GM18907 (cell line): ENCODE measurements around the gene CD93.

Source experiments
- ATAC-seq: cut with Tn5 transposase; IDR thresholded peaks from one replicate; pipeline ENCODE4 v1.9.1; 2021; ENCODE audit warnings: mild to moderate bottlenecking, moderate library complexity; ENCODE audit not compliant: unreplicated experiment

Gene CD93

GRCh38 chr20:23061734-23062561 lies 24.2 kb downstream of the CD93 start:
- ATAC-seq = no peak

DNA sequence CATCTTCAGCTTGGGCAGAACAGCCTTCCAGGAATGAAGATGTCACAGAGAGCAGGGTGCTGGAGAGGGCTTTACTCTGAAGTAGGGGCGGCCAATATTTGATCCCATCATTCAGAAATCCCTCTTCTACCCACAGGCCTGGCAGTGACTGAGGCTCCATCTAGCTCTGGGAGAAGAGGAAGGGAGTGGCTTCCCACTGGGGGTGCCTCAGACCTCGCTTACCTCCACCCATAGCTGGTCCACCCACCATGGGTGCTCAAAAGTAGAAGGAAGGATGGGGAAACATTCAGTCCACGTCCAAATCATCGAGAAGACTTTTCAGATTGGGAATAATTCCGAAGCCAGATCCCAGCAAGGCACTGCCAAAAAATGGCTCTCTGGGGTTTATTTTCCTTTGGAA lies 24.9 kb downstream of the CD93 start:
- ATAC-seq = no peak

- no peak for ATAC-seq
These were observed 25.5 kb downstream of the CD93 start for GRCh38 chr20:23060629-23061028.

GRCh38 chr20:23059846-23060245 lies 26.3 kb downstream of the CD93 start:
- no peak for ATAC-seq

GRCh38 chr20:23059001-23059400 lies 27.1 kb downstream of the CD93 start:
- ATAC-seq = no peak

DNA sequence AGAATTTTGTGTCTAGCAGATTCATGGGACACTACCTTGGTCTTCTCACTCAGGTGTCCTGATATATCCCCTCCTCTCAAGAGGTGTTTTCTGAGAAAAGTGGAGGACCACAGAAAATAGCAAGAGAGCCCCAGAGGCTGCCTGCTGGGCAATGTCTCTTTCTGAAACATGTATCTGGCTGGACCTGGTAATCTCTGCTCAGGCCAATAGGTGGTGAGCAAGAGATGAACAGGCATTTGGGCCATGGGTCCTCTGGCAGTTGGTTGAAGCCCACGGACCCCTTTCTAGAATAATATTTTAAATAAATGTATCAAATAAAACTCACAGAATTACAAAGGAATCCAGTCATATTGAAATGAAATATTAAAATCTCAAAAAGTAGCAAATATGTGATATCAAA lies 27.9 kb downstream of the CD93 start:
- no peak for ATAC-seq

- ATAC-seq = no peak
These were observed 33.2 kb downstream of the CD93 start for GRCh38 chr20:23052904-23053303.

DNA sequence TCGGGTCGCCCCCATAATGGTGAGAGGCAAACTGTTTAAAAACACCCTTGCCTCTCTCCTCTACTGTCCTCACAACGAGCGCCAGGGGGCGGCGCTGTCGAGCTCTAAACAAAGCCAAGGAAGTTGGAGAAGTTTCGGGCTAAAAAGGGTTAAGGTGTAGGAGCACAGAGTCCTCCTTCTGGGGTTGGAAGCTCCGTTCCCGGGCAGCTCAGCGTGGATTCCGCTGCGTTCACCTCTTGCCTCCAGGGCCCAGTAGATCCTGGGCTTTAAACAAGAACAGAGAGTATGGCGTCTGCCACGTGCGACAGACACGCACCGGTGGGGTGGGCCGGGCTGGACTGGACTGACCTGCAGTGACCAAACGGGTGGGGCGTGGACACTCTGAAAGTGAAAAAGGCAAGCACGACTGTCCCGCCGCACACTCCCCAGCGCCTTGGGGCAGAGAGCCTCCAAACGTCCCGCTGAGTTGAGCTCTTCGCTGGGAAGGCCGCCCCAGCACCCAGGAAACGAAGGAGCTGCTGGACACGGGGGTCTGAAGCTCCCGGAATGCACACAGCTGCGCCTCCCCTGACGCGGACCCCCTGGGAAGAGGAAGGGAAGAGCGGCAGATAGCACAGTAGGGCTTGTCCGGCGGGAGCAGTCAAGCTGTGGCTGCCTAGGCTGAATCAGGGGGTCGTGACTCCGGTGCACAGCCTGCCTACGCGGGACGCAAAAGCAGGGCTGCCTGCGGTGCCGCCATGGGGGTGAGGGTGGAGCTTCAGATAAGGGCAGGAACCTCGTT lies 35.1 kb downstream of the CD93 start:
- no peak for ATAC-seq

DNA sequence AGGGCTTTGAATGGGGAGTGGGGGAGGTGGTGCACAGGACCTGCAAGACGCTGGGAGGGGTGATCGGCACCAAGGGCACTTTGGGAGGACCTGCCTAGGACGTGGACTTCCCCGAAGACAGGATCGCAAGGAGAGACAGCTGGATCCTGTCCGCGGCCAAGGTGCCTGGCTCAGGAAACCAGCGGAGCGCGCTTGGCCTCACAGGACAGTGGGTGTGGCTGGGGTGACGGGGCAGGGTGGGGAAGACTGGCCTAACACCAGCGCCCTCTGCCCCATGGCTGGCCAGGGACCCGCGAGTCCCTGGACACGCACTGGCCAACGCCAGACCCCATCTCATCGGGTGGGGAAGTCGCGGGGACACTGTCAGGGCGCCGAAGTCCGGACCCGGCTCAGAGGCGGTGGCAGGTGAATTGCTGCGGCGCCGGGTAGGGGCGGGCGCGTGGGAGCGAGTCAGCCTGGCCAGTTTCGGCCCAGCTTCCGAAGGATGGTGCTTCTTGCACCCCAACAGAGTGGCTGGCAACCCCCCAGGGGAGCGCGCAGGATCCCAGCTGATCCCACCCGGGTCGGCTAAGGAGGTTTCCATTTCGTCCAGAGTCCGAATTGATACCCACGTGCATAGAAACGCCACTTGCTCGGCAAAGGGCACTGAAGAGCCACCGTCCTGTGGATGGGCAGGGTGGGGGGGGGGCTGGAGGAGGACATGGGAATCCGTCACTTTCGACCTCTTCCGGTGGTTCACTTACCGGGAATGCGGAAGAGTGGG lies 35.9 kb downstream of the CD93 start:
- ATAC-seq = no peak

- ATAC-seq = no peak
These were observed 36.7 kb downstream of the CD93 start, which contains the start of gene THBD for GRCh38 chr20:23049201-23050075. Gene THBD, minus strand, starts transcription at chr20:23049672. Its CDS starts 168 bp downstream, at chr20:23049504.

DNA sequence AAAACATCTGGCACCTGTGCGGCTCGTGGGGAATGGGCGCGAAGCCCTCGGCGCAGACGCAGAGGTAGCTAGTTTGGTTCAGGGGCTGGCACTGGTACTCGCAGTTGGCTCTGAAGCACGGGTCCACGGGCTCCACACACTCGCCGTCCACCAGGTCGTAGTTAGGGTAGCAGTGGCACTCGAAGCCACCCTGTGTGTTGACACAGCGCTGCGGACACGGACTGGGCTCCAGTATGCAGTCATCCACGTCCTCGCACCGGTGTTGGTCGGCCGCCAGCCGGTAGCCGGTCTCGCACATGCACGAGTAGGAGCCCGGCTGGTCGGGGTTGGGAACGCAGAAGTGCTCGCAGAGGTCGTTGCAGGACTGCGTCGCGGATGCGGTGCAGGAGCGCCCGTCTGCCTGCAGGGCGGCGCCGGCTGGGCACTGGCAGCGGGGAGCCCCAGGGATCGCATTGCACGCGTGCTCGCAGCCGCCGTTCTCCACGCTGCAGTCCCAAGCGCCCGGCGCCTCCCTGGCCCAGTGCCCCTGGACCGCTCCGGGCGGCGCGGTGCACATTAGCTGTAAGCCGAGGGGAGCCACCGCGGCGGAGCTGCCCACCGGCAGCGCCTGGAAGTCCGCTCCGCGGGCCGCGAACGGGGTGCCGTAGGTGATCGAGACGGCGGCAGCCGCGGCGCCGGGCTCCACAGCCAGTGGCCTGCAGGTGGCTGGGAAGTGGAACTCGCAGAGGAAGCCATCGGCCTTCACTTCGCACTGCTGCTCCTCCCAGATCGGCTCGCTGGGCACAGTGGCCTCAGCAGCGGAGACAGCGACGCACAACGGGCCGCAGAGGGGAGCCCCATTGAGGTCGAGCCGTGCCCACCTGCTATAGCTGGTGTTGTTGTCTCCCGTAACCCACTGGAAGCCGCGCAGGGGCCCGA lies 37.6 kb downstream of the CD93 start:
- ATAC-seq = no peak

- no peak for ATAC-seq
These were observed 38.3 kb downstream of the CD93 start for GRCh38 chr20:23047738-23048214.

- ATAC-seq = no peak
These were observed 39.0 kb downstream of the CD93 start for GRCh38 chr20:23047001-23047737.

GRCh38 chr20:23046431-23046830 lies 39.7 kb downstream of the CD93 start:
- no peak for ATAC-seq

DNA sequence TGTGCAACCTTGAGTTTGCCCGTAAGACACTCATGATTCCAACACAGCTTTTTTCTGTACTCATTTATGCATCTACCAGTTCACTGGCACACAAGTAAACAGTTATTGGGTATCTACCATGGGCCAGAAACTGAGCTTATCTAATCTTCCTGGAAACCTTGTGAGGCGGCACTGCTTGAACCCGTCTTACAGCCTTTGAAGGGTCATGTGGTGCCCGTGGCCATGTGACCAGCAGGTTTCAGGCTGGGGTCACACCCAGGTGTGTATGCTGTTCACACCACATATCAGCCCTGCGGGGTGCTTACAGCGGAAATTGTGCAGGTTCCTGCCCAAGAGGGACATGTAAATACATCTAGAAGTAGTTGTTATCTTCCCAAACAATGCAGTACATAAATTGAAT lies 42.7 kb downstream of the CD93 start:
- no peak for ATAC-seq

DNA sequence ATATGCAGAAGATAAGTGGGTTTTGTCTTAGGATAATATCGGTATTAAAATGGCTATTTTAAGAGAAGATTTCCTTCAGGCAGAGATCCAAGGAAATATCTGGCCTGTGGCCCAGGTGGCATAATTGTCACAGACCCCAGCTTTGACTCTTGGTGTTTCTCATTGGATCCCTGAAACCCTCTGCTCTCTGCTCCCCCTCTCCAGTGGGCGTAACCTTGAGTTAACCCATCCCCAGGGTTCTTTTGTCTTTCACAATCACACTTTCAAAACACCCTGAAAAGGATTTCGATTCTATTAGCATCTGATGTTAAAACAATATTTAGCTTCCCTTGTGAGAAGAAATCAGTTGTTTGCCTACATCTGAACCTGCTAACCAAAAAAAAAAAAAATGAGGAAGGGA lies 43.9 kb downstream of the CD93 start:
- no peak for ATAC-seq

GRCh38 chr20:23039885-23040508 lies 46.1 kb downstream of the CD93 start:
- ATAC-seq = no peak
